Smooth muscle cell (in vitro differentiated cells): Measurements from ENCODE around the gene CBX2. TPM values are rescaled to one million over a fixed set of nuclear protein-coding genes. Genes with fewer than 3 reads are reported as not detected.
"Not testable (repeated sequence)": the region's sequence is repeated elsewhere in the genome, so short reads cannot be mapped to it uniquely, and the experiment has no call there.

Experiments used
- DNase-seq: peaks from one replicate; lab custom pipeline; 2025; ENCODE audit not compliant: unreplicated experiment; lab: John Stamatoyannopoulos, UW
- H2AFZ ChIP-seq: fragments of 200-600 bp; sonication (generic); 2 replicates; pipeline ENCODE4 v1.6.0; 2016; ENCODE audit warnings: antibody characterized with exemption, low read depth, mild to moderate bottlenecking
- H3F3A ChIP-seq: fragments of 200-600 bp; sonication (generic); 2 replicates; pipeline ENCODE4 v1.6.0; 2017; ENCODE audit warnings: antibody characterized with exemption, low read depth
- H3K27ac ChIP-seq: fragments of 200-600 bp; sonication (generic); 2 replicates; pipeline ENCODE4 v1.5.1; 2016; ENCODE audit warnings: low read depth, mild to moderate bottlenecking
- H3K27me3 ChIP-seq: fragments of 200-600 bp; sonication (generic); 2 replicates; pipeline ENCODE4 v1.6.1; 2016; ENCODE audit warnings: low read depth, mild to moderate bottlenecking
- H3K36me3 ChIP-seq: fragments of 200-600 bp; sonication (generic); 2 replicates; pipeline ENCODE4 v1.5.1; 2016; ENCODE audit warnings: low read depth
- H3K4me1 ChIP-seq: fragments of 200-600 bp; sonication (generic); 2 replicates; pipeline ENCODE4 v1.5.1; 2016; ENCODE audit warnings: low read depth
- H3K4me2 ChIP-seq: fragments of 200-600 bp; sonication (generic); 2 replicates; pipeline ENCODE4 v1.6.0; 2016; ENCODE audit warnings: mild to moderate bottlenecking
- H3K4me3 ChIP-seq: fragments of 200-600 bp; sonication (generic); 2 replicates; pipeline ENCODE4 v1.5.1; 2016; ENCODE audit warnings: mild to moderate bottlenecking
- H3K79me2 ChIP-seq: fragments of 200-600 bp; sonication (generic); 2 replicates; pipeline ENCODE4 v1.6.0; 2016; ENCODE audit warnings: low read depth, mild to moderate bottlenecking
- H3K9ac ChIP-seq: fragments of 200-600 bp; sonication (generic); 2 replicates; pipeline ENCODE4 v1.6.0; 2016; ENCODE audit warnings: low read depth
- H3K9me3 ChIP-seq: fragments of 200-600 bp; sonication (generic); replicated peaks from 2 replicates; pipeline ENCODE4 v1.5.1; 2016; ENCODE audit warnings: low read depth
- H4K20me1 ChIP-seq: fragments of 200-600 bp; sonication (generic); 2 replicates; pipeline ENCODE4 v1.6.0; 2016; ENCODE audit warnings: low read depth
- WGBS: methylation state at CpG from one replicate; pipeline ENCODE4 v1.1.7; 2016; ENCODE audit warnings: low lambda C conversion rate; 5-methylcytosine and 5-hydroxymethylcytosine counted together
- polyA plus RNA-seq: library from polyadenylated mRNA; unstranded; fragments of >200 nt; fragmentation: Nextera tagmentation; extraction: Ambion mirVana; gene quantifications from 2 replicates; pipeline ENCODE4 v1.2.1, GENCODE V29; 2016
- total RNA-seq: library from RNA; depleted of rRNA; stranded (reverse); fragments of >200 nt; gene quantifications from 2 replicates; pipeline ENCODE4 v1.2.3, GENCODE V29; 2014
- TF ChIP-seq, protein P1 (sequence below): fragments of 200-600 bp; sonication (generic); IDR thresholded peaks from 2 replicates; pipeline ENCODE4 v1.5.1; 2017; ENCODE audit warnings: borderline replicate concordance, mild to moderate bottlenecking, antibody characterized with exemption; ENCODE audit not compliant: insufficient read depth, poor library complexity, severe bottlenecking

The CBX2 gene
- total and polyA plus RNA-seq, 2 experiments from 2014 or later = 4.0 to 10.1 TPM

GRCh38 chr17:79765708-79766107 lies 12.2 kb upstream of the CBX2 start:
- Histone ChIP-seq H3K4me2 (no peak overlapping the region), H4K20me1 (no peaks in the 10 kb centered on the region), H3K4me1 (no peaks in the 10 kb centered on the region), H3K27ac (no peak overlapping the region), H3K27me3 (no peaks in the 10 kb centered on the region), H3F3A (no peaks in the 10 kb centered on the region), H3K4me3 (no peak overlapping the region), H3K79me2 (no peaks in the 10 kb centered on the region), H3K9ac (no peak overlapping the region), H3K36me3 (no peaks in the 10 kb centered on the region), H2AFZ (no peak overlapping the region), H3K9me3 (no peaks in the 10 kb centered on the region)
- no peak for DNase-seq
- 84% methylated on average over 3 of the region's 3 CpGs for WGBS
- TF ChIP-seq, protein P1, sequence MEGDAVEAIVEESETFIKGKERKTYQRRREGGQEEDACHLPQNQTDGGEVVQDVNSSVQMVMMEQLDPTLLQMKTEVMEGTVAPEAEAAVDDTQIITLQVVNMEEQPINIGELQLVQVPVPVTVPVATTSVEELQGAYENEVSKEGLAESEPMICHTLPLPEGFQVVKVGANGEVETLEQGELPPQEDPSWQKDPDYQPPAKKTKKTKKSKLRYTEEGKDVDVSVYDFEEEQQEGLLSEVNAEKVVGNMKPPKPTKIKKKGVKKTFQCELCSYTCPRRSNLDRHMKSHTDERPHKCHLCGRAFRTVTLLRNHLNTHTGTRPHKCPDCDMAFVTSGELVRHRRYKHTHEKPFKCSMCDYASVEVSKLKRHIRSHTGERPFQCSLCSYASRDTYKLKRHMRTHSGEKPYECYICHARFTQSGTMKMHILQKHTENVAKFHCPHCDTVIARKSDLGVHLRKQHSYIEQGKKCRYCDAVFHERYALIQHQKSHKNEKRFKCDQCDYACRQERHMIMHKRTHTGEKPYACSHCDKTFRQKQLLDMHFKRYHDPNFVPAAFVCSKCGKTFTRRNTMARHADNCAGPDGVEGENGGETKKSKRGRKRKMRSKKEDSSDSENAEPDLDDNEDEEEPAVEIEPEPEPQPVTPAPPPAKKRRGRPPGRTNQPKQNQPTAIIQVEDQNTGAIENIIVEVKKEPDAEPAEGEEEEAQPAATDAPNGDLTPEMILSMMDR = no peak

DNA sequence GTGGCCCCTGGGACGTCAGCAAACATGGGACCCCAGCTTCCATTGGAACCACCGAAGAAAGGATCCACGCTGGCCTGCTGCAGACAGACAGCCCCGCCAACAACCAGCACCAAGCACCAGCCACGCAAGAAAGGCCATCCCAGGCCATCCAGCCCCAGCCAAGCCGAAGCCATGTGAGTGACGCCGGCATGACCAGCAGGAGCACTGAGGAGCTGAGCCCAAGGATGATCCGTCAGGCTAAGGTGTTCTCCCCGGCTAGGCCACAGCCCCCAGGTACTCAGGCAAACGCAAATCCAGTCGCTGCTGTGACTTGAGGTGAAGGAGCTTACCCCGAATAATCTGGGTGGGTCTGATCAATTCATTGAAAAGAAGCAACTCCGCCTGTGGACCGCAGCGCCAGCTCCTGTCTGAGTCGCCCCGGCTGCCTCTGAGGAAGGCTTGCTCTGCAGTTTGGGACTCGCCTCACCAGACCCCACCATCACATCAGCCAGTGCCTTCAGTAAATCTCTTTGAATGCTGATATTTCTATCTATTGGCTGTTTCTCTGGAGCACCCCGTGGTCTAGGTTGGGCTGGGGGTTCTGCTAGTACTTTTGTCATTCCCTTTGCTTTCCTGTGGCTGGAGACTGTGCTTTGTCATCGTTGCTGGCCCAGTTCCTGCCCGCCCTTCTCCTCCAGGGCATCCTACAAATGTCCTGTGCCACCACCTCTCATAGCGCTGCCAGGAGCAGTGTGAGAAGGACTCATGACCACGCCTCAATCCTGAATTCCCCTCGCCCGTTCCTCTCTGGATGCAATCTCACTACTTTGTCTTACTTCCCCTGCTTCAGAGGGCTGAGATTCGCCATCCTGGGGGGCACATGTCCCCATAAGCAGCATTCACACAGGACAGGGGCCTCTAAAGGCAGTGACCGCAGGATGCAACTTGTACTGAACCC lies 8.1 kb upstream of the CBX2 start:
- DNase-seq = no peak
- TF ChIP-seq, protein P1 = no peak
- H3K4me1 ChIP-seq = no peaks in the 10 kb centered on the region
- H3K27me3 ChIP-seq = peaks cover 19% of the 10 kb centered on the region
- H3K36me3 ChIP-seq = no peaks in the 10 kb centered on the region
- H3K9ac ChIP-seq = no peak overlapping the region
- H3K4me3 ChIP-seq = no peak overlapping the region
- no peak overlapping the region for H3K27ac ChIP-seq
- H2AFZ ChIP-seq = no peak overlapping the region
- H3K9me3 ChIP-seq = no peaks in the 10 kb centered on the region
- WGBS = 91% methylated on average over 28 of the region's 28 CpGs
- H3K79me2 ChIP-seq = no peaks in the 10 kb centered on the region
- no peaks in the 10 kb centered on the region for H3F3A ChIP-seq
- H4K20me1 ChIP-seq = no peaks in the 10 kb centered on the region
- H3K4me2 ChIP-seq = no peak overlapping the region

GRCh38 chr17:79771276-79771675 lies 6.7 kb upstream of the CBX2 start:
- no peaks in the 10 kb centered on the region for H3K9me3 ChIP-seq
- TF ChIP-seq, protein P1 = no peak
- no peak overlapping the region for H3K4me2 ChIP-seq
- peaks cover 6% of the 10 kb centered on the region for H3K4me1 ChIP-seq
- H3K9ac ChIP-seq = no peak overlapping the region
- no peak overlapping the region for H2AFZ ChIP-seq
- no peaks in the 10 kb centered on the region for H3F3A ChIP-seq
- DNase-seq = no peak
- no peaks in the 10 kb centered on the region for H4K20me1 ChIP-seq
- 90% methylated on average over 6 of the region's 6 CpGs for WGBS
- no peak overlapping the region for H3K4me3 ChIP-seq
- no peaks in the 10 kb centered on the region for H3K79me2 ChIP-seq
- H3K27me3 ChIP-seq = peaks cover 29% of the 10 kb centered on the region
- H3K27ac ChIP-seq = no peak overlapping the region
- H3K36me3 ChIP-seq = no peaks in the 10 kb centered on the region

GRCh38 chr17:79772726-79773125 lies 5.2 kb upstream of the CBX2 start:
- WGBS = 88% methylated on average over 9 of the region's 9 CpGs
- H3K4me1 ChIP-seq = peaks cover 17% of the 10 kb centered on the region
- not testable (repeated sequence) for H2AFZ ChIP-seq, H3K9ac ChIP-seq, H3F3A ChIP-seq, H3K36me3 ChIP-seq, H3K9me3 ChIP-seq, H3K4me2 ChIP-seq, H3K79me2 ChIP-seq, DNase-seq, H3K4me3 ChIP-seq, H4K20me1 ChIP-seq, H3K27ac ChIP-seq
- peaks cover 34% of the 10 kb centered on the region for H3K27me3 ChIP-seq
